ENCODE measurements around the gene ANKZF1.

DNA sequence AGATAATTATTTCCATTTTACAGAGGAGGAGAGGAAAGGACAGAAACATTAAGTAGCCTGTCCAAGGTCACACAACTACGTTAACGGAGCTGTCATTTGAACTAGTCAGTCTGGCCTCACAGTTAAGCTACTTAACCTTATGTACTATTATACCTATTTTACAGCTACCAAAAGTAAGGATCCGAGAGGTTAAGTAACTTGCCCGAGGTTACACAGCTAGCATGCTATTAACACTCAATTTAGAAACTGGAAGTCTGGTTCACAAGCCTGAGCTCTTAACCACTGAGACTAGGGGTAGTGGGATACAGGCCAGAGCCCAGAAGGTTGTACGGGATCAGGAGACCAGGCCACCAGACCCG, 15.2 kb downstream of the ANKZF1 start:
- TF ChIP-seq, protein P1, sequence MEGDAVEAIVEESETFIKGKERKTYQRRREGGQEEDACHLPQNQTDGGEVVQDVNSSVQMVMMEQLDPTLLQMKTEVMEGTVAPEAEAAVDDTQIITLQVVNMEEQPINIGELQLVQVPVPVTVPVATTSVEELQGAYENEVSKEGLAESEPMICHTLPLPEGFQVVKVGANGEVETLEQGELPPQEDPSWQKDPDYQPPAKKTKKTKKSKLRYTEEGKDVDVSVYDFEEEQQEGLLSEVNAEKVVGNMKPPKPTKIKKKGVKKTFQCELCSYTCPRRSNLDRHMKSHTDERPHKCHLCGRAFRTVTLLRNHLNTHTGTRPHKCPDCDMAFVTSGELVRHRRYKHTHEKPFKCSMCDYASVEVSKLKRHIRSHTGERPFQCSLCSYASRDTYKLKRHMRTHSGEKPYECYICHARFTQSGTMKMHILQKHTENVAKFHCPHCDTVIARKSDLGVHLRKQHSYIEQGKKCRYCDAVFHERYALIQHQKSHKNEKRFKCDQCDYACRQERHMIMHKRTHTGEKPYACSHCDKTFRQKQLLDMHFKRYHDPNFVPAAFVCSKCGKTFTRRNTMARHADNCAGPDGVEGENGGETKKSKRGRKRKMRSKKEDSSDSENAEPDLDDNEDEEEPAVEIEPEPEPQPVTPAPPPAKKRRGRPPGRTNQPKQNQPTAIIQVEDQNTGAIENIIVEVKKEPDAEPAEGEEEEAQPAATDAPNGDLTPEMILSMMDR (IDR thresholded peaks at IDR 0.05), result no peak
- TF ChIP-seq POLR2A (IDR thresholded peaks at IDR 0.05), result no peak

Data from right lobe of liver (tissue), 4 donors.